Inflammatory macrophage (primary cell): Measurements from ENCODE around the gene PDX1.

Source experiments
- DNase-seq, 2 donors: peaks; one replicate each; pipeline ENCODE4 v3.0.0-alpha.2; 2020 to 2022

Gene PDX1

DNA sequence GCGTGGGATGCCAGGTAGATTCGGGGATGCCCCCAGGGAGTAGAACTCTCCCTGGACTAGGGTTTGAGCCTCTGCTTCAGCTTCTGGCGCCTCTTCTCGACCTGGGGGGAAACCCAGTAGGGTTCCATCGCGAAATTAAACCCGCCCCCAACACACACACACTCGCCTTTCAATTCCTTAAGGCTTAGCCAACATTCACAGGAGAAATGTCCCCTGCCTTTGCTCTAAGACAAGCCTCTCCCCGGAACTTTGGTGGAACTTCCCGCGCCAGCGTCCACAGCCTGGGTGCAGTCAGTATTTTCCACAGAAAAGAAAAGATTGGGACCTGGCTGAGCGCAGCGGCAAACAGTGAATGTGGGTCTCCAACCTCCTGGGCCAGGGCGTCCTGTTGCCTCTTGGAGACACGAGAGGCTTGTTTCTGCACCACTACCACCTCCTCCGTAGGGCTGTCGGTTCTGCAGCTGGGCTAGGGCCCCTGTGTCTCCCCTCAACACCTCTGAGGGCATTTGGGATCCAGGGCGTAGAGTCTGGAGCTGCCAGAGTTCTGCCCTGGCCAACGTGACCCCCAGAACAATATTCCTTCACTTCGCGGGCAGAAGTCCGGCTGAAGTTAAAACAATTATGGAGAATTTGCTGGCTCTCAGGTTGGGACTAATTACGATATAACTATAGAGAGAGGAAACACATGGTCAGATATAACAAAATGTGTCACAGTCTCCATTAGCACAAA, 3.2 kb downstream of the PDX1 start:
- DNase-seq, result no peak

DNA sequence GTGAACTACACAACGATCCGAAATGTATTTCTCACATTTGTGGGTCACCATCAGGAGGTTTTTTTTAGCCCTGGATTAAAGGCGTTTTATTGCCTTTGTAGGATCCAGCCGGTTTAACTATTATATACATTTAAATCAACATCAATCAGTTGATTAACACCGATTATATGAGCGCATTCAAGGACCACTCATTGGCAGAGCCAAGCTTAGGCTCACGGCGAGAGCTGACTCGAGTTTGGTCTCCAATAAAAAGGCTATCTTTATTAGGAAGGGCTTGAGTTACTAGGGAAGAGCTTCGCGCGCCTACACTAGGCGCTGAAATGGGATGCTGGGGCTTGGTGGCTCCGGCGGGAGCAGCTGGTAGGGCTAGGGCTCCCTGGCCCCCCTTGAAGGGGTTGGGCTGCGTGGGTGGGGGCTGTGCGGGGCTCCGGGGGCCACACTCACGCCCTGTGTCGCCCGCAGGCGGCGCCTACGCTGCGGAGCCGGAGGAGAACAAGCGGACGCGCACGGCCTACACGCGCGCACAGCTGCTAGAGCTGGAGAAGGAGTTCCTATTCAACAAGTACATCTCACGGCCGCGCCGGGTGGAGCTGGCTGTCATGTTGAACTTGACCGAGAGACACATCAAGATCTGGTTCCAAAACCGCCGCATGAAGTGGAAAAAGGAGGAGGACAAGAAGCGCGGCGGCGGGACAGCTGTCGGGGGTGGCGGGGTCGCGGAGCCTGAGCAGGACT, 4.2 kb downstream of the PDX1 start:
- DNase-seq, result no peak

DNA sequence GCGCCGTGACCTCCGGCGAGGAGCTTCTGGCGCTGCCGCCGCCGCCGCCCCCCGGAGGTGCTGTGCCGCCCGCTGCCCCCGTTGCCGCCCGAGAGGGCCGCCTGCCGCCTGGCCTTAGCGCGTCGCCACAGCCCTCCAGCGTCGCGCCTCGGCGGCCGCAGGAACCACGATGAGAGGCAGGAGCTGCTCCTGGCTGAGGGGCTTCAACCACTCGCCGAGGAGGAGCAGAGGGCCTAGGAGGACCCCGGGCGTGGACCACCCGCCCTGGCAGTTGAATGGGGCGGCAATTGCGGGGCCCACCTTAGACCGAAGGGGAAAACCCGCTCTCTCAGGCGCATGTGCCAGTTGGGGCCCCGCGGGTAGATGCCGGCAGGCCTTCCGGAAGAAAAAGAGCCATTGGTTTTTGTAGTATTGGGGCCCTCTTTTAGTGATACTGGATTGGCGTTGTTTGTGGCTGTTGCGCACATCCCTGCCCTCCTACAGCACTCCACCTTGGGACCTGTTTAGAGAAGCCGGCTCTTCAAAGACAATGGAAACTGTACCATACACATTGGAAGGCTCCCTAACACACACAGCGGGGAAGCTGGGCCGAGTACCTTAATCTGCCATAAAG, 4.8 kb downstream of the PDX1 start:
- no peak for DNase-seq

DNA sequence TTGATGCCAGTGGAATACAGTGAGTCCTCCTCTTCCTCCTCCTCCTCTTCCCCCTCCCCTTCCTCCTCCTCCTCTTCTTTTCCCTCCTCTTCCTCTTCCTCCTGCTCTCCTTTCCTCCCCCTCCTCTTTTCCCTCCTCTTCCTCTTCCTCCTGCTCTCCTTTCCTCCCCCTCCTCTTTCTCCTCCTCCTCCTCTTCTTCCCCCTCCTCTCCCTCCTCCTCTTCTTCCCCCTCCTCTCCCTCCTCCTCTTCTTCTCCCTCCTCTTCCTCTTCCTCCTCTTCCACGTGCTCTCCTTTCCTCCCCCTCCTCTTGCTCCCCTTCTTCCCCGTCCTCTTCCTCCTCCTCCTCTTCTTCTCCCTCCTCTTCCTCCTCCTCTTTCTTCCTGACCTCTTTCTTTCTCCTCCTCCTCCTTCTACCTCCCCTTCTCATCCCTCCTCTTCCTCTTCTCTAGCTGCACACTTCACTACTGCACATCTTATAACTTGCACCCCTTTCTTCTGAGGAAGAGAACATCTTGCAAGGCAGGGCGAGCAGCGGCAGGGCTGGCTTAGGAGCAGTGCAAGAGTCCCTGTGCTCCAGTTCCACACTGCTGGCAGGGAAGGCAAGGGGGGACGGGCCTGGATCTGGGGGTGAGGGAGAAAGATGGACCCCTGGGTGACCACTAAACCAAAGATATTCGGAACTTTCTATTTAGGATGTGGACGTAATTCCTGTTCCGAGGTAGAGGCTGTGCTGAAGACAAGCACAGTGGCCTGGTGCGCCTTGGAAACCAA, 5.6 kb downstream of the PDX1 start:
- DNase-seq, result no peak

DNA sequence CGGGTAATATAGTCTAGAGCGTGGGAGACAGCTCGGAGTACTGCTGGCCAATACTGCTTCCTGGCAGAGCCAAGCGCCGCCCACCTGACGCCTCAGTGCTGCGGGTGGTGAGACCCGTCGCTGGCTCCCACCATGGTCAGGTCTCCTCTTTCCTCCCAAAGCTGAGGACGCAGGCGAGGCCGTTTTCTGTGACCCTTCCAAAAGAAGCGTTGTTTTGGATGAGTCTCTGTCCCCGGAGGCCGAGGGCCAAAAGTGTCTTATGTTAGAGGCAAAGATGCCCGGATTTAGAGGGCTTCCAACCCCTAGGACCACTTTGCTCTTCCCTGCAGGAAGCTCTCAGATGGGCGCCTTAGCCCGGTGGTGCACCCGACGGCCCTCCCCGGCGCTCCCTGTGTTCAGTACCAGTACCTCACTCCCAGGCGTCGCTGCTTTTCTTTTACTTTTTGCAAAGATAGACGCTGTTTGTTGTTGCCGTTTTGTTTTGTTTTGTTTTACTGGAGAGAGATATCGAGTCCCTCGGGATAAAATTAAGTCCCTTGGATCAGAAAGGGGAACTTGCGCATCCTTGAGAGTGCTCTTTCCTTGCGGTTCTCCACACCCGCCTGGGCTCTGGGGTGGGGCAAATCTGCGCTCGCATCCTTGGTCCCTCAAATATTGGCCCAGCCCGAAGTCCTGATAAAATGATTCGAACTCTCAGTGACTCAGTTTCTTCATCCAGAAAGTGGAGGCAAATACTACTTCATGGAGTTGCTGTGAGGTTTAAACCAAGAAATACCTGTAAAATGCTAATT, 7.0 kb downstream of the PDX1 start:
- DNase-seq, result no peak

DNA sequence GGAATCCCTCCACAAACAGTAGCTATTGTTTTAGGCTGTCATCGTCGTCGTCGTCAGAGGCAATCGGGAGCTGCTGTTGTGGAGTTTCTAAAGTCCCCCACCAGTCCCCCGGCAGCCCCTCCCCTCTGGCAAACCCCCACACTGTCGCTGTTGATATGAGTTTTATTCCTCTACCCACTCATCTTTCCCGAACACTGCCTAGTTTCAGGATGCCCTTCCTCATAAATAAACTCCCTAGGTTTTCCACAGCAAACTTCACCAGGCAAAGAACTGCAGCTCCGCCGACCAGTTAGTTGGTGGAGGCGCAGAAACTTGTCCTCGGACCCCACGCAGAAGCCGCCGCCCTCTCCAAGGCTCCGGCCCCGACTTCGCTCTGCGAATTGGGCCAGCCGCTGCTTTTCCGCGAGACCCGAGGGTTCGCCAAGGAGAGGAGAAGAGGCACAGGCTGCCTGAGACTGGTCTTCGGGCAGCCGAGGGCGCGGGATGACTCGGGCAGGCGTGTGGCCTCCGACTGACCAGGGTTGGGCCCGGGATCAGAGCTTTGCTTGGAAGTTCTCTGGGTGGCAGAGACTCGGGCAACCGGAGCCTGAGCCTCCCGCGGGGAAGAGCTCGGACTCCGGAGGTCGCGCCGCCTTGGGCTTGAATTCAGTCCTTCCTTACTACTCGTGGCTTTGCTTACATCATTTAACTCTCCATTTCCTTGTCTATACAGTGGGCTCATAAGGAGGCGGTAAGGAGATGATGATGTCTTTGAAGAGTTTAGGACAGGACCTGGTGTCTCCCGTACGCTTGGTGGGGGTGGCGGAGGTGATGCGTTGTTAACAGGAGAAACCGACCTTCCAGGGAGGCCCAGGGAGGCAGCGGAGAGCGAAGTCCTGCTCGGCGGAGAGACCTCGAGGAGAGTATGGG, 7.9 kb downstream of the PDX1 start:
- no peak for DNase-seq

DNA sequence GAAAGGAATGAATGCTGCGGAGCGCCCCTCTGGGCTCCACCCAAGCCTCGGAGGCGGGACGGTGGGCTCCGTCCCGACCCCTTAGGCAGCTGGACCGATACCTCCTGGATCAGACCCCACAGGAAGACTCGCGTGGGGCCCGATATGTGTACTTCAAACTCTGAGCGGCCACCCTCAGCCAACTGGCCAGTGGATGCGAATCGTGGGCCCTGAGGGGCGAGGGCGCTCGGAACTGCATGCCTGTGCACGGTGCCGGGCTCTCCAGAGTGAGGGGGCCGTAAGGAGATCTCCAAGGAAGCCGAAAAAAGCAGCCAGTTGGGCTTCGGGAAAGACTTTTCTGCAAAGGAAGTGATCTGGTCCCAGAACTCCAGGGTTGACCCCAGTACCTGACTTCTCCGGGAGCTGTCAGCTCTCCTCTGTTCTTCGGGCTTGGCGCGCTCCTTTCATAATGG, 8.6 kb downstream of the PDX1 start:
- DNase-seq, result no peak

DNA sequence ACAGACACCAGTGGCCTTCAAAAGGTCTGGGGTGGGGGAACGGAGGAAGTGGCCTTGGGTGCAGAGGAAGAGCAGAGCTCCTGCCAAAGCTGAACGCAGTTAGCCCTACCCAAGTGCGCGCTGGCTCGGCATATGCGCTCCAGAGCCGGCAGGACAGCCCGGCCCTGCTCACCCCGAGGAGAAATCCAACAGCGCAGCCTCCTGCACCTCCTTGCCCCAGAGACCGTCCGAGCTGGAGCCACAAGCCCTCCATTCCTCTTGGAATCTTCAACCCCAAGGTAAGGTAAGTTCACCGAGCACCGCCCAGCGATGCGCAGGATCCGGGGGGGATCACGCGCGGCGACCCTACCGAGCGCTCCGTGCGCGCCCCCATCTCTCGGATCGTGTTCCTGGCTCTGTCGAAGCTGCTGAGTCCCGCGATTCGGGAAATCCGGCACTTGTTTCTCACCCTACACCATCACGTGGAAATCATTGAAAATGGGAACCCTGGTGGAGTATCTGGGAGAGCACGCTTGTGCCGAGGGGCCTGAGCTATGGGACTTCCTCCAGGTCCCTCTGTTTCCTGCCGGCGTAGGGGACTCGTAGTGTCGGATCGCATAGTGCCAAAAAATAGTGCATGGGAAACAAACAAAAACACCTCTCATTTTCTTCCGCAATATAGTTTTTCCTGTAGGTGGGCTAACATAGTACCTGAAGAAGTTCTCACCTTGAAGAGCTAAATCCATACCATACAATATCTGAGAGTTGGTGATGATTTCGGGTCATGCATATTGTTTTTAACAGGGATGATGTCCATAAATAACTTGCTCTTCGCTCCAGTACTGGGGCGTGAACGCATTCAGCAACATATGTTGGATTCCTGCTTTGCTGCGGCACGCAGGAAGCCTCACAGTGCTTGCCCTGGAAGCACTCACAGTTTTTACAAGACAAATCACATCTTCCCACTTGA, 9.3 kb downstream of the PDX1 start:
- DNase-seq, result no peak

DNA sequence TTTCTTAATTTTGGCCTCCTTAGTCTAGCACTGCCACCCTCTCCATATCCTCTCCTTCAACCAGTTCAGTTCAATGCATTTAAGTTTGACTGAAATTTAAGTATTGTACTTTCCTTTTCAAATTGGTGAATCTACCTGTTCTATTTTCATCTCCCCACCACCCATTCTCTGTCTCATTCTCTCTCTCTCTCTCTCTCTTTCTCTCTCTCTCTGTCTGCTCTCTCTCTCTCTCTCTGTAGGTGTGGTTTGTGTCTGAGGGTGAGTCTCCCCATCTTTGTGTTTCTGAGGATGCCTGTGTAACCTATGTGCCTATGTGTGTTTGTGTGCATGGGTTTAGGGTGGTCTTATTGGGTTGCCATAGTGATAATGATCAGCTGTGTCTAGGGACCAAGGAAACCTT, 10.1 kb downstream of the PDX1 start:
- no peak for DNase-seq

DNA sequence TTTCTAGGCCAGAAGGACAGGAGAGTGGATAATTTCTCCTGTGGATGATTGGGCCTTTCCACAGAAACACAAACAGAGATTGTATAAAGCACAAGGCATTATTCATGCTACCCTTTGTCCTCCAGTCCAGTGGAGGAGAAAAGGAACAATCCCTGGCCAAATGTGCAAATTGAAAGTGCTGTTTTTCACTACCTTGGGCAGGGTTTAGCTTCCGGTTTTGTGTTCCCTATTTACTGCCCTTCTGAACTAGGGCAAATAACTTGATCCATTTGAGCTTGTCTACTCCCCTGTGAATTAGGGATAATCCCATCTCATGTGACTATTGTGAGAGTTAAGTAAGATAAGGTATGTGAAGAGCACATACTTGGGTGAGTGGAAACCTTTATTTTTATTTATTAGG, 13.3 kb downstream of the PDX1 start:
- DNase-seq, result no peak

DNA sequence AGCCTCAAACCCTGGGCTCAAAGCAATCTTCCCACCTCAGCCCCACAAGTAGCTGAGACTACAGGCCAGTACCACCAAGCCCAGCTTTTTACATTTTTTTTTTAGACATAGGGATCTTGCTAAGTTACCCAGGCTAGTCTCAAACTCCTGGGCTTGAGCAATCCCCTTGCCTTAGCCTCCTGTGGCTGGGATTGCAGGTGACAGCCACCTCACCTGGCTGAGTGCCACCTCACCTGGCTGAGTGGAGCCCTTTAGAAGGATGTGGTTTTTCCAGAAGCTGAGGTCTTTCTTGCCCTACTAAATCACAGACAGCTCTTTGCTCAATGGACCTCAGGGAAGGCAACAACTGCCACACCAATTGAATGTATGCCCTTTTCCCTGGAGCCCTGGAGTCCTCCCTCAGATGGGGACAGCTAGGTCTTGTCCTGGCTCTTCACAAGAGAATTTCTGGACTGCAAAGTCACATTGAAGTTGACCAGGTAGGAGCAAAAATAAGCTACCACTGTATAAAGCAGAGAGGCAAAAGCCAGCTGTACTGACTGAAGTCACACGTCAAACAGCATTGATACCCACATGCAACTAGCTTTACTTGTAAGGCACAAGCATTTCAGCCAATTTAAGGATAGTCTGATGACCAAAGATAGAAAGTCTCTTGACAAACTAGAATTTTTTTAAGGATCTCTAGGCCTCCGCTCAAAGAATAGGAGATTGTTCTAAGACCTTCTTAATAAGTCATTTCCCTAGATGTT, 14.0 kb downstream of the PDX1 start:
- no peak for DNase-seq

DNA sequence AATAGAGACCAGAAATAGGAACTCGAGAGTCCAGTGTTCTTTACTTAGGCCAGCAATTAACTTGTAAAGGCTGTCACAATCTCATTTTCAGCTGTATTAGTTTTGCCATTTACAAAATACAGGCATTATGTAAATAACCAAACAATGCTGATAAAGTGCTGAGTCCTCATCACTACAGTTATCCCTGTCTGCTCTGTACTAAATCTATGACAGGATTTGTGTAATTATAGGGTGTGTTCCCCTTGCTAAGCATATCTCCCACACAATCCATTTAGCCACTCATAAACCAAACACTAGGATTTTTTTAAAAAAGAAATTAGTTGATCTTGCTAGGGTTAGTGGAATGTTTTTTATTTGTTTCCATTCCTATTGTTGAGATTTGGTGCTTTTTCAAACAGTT, 23.2 kb downstream of the PDX1 start:
- DNase-seq, result no peak

DNA sequence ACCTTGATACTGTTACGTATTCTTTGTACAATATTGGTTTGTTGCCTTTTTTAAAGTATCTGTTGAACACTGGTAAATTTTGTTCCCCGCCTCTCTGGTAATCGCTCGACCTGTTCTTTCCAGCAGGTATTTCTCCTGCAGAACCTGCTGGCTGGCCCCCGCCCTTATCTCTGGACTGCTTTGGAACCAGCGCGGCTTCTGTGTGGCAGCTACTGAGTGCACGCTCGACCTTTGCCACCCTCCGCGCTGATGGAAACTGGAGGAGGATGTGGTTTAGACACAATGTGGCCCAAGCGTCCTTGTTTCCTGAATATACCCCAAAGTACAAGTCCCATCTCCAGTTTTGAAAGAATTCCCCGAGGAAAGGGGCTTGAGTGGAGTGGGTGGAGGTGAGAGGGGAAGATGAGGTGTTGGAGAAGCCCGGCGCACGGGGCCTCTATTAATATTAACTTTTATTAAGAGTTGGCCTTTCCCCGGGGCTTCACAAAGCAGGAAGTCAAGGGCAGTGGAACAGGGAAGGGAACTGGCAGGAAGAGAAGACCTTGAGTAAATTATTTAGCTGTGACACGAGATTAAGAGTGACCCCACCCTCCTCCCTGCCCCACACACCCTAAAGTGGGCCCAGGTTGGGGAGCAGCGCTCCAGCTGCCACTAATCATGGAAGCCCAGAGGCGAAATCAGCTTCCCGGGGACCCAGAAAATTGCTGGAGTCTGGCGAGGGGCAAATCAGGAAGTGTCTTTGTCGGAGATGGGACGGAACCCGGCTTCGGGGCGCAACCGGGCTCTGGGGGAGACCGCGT, 33.3 kb downstream of the PDX1 start:
- DNase-seq, result peak; percentile 22 to 38

DNA sequence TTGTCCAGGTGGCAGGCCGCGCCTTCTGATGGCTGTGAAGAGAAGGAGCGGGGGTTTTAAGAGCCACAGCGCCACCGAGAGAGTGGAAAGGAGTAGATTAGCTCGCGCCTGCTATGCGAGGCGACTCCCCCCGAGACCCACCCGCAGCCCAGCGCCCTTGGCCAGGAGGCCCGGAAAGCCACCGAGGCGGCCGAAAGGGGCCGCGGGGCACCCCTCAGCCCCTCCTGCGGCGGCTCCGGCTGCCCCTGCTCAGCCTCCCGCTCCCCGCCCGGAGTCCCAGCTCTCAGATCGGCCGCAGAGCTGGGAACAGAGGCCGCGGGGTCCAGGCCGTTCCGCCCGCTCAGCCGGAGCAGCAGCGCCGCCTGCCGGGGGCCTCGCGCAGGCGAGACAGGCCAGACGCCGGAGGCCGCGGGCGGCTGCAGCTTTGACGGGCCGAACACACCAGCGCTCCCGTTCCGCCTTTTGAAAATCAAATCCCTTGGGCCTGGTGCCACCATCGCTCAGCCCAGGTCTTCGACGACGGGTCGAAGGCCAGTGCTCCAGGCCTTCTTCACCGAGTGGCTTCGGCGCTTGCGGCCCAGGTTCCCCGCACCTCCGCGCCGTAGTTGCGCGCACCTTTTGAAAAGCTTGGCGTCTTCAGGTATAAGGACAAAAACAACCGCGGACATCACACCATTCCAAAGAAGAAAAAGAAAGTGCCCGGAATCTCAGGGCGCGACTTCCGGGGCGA, 34.0 kb downstream of the PDX1 start:
- peak; percentile 74 to 79 for DNase-seq

DNA sequence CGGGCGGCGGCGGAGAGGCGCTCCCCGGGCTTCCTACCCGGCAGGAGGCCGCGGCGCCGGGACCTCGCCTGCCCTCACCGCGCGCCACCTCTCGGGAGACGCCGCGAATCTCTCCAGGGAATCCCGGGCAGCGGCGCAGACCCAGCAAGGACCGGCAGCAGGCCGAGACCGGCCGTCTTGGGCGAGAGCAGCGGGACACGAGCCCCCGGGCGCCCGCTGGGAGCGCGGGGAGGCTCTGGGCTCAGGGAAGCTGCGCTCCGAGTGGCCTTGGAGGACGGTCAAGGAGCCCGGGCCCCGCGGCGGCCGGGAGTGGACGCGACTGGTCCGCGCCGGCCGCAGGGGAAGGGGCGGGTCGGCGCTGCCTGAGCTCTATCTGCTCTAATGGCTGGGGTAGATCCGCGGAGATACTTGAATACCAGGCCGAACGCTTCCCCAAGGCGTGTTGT, 34.6 kb downstream of the PDX1 start:
- DNase-seq, result no peak

DNA sequence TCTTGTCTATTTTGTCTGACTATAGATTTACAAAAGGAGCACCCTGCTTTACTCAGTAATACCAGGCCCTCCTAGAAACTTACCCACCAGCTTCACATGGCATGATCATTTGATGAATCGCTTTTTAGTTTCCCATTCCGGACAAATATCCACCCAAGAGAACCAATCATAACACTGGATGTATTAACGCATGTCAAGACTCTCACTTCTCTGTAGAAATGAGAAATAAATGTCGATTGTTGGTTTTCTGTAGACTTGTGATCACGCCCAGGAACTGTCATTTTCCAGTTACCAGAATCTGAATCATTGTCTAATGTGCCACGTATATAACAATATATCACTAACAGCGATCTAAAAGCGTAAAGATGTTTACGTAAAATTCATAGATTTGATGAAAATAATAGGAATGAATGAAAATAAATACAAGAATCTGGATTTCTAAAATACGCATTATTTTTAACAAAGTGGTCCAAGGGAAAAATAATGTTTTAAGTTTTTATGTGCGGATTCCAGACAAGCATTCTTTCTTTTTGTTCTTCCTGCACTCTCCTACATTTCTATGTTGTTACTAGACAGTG, 35.3 kb downstream of the PDX1 start:
- DNase-seq, result no peak
